Measurements from ENCODE around the gene CES3. TPM values are rescaled to one million over a fixed set of nuclear protein-coding genes. Genes with fewer than 3 reads are reported as not detected.
A peak's percentile ranks its signal among the peaks of the same experiment; 100 is the strongest.

Gene CES3
- total RNA-seq, 2 experiments from 2014 or later = 1.1 to 1.3 TPM

- peaks cover 0 to 2% of the 10 kb centered on the region in 2 experiments for H3K27me3 ChIP-seq (ENCODE audit: control insufficient read depth in 1 of 2, insufficient read depth in 2 of 2, low read length in 2 of 2)
- Mint-ChIP-seq H3K9me3 (no peaks in the 10 kb centered on the region), H3K36me3 (ENCODE audit: low read depth) (no peaks in the 10 kb centered on the region), H3K27ac (no peak overlapping the region), H3K27me3 (no peaks in the 10 kb centered on the region), H3K4me3 (peak overlapping the region; percentile 1), H3K4me1 (ENCODE audit: low read depth) (no peaks in the 10 kb centered on the region)
- ChIA-PET CTCF (interaction anchor here (0.6 to 3.0 kb wide), 25 partner anchors 10 to 180 kb away, joined by 3 to 43 read pairs (median 4); partner anchors contain the start of genes B3GNT9, CBFB, E2F4 and FBXL8), POLR2A (interaction anchor here (0.9 to 2.4 kb wide), 10 partner anchors 11 to 206 kb away, joined by 3 to 32 read pairs (median 5); partner anchors contain the start of genes B3GNT9, CBFB, FBXL8 and MATCAP1)
- DNase-seq (peak; percentile 74 to 93 (median 79)), ATAC-seq (ENCODE audit: poor library complexity) (peak; percentile 90)
- H3K27ac ChIP-seq (ENCODE audit: low read depth in 1 of 2, low read length in 2 of 2) = no peak overlapping the region
- no peak overlapping the region for H3K4me3 ChIP-seq (ENCODE audit: low read length)
- H3K36me3 ChIP-seq (ENCODE audit: insufficient read depth, low read length) = no peaks in the 10 kb centered on the region
- TF ChIP-seq CTCF (IDR thresholded peaks at IDR 0.05) = peak; percentile 50
- H3K4me1 ChIP-seq (ENCODE audit: insufficient read depth, low read length) = peaks cover 26% of the 10 kb centered on the region
- H3K9me3 ChIP-seq (ENCODE audit: control insufficient read depth in 1 of 2, insufficient read depth in 1 of 2, low read length in 2 of 2) = no peaks in the 10 kb centered on the region
- intact Hi-C loops (cut with DNase I, micrococcal nuclease) = loop anchor here (1.0 to 10.0 kb wide), 5 partner anchors 83 to 169 kb away; partner anchors contain the start of gene MATCAP1 (in 1 of the 2)
Observed at GRCh38 chr16:67017810-67018488, 56.9 kb downstream of the CES3 start.

GRCh38 chr16:67019171-67019570 is 58.1 kb downstream of the CES3 start:
- Mint-ChIP-seq H3K27ac (no peak overlapping the region), H3K27me3 (no peaks in the 10 kb centered on the region), H3K4me3 (no peak overlapping the region), H3K4me1 (ENCODE audit: low read depth) (no peaks in the 10 kb centered on the region), H3K9me3 (no peaks in the 10 kb centered on the region), H3K36me3 (ENCODE audit: low read depth) (no peaks in the 10 kb centered on the region)
- TF ChIP-seq CTCF (IDR thresholded peaks at IDR 0.05) = no peak
- H3K27ac ChIP-seq (ENCODE audit: low read depth in 1 of 2, low read length in 2 of 2) = no peak overlapping the region
- H3K4me3 ChIP-seq (ENCODE audit: low read length) = no peak overlapping the region
- no peaks in the 10 kb centered on the region for H3K36me3 ChIP-seq (ENCODE audit: insufficient read depth, low read length)
- H3K4me1 ChIP-seq (ENCODE audit: insufficient read depth, low read length) = peaks cover 16% of the 10 kb centered on the region
- intact Hi-C loops (cut with DNase I, micrococcal nuclease) = loop anchor here (5.0 to 10.0 kb wide), 2 partner anchors 166 to 168 kb away; partner anchors contain the start of gene MATCAP1 (in 1 of the 2)
- peaks cover 0 to 2% of the 10 kb centered on the region in 2 experiments for H3K27me3 ChIP-seq (ENCODE audit: control insufficient read depth in 1 of 2, insufficient read depth in 2 of 2, low read length in 2 of 2)
- no peak for ATAC-seq (ENCODE audit: poor library complexity)
- no peak for DNase-seq
- H3K9me3 ChIP-seq (ENCODE audit: control insufficient read depth in 1 of 2, insufficient read depth in 1 of 2, low read length in 2 of 2) = no peaks in the 10 kb centered on the region
- ChIA-PET POLR2A (interaction anchor here (0.6 to 2.4 kb wide), 4 partner anchors 9 to 140 kb away, joined by 3 to 32 read pairs (median 10); partner anchors contain the start of genes CBFB, FBXL8 and TRADD), CTCF (interaction anchor here (1.8 to 3.0 kb wide), 4 partner anchors 8 to 137 kb away, joined by 7 to 43 read pairs (median 14); partner anchors contain the start of gene CBFB)

GRCh38 chr16:67021321-67021720 is 60.3 kb downstream of the CES3 start:
- no peaks in the 10 kb centered on the region for H3K9me3 Mint-ChIP-seq
- no peaks in the 10 kb centered on the region for H3K36me3 Mint-ChIP-seq (ENCODE audit: low read depth)
- Histone ChIP-seq H3K9me3 (ENCODE audit: control insufficient read depth in 1 of 2, insufficient read depth in 1 of 2, low read length in 2 of 2) (no peaks in the 10 kb centered on the region), H3K27me3 (ENCODE audit: control insufficient read depth in 1 of 2, insufficient read depth in 2 of 2, low read length in 2 of 2) (no peaks in the 10 kb centered on the region), H3K4me3 (ENCODE audit: low read length) (no peak overlapping the region), H3K27ac (ENCODE audit: low read depth in 1 of 2, low read length in 2 of 2) (no peak overlapping the region), H3K4me1 (ENCODE audit: insufficient read depth, low read length) (peaks cover 12% of the 10 kb centered on the region), H3K36me3 (ENCODE audit: insufficient read depth, low read length) (no peaks in the 10 kb centered on the region)
- no peak overlapping the region for H3K4me3 Mint-ChIP-seq
- POLR2A ChIA-PET = no interaction called here
- no peaks in the 10 kb centered on the region for H3K4me1 Mint-ChIP-seq (ENCODE audit: low read depth)
- DNase-seq (no peak), ATAC-seq (ENCODE audit: poor library complexity) (no peak)
- intact Hi-C loops (cut with DNase I, micrococcal nuclease) = no loop called here
- H3K27ac Mint-ChIP-seq = no peak overlapping the region
- no peaks in the 10 kb centered on the region for H3K27me3 Mint-ChIP-seq
- no peak for TF ChIP-seq CTCF (IDR thresholded peaks at IDR 0.05)
- CTCF ChIA-PET = interaction anchor here (0.7 kb wide), 1 partner anchor 134 kb away, joined by 3 read pairs; no protein-coding TSS in a partner anchor

Data from CD4-positive, alpha-beta T cell (primary cell).